Fibroblast of mammary gland (primary cell): ENCODE measurements around the gene NEK10.

Experiments used
- DNase-seq: peaks from one replicate; pipeline ENCODE4 v3.0.0-alpha.2; 2010; ENCODE audit warnings: low read depth
- H3K4me3 ChIP-seq: 2 replicates; pipeline ENCODE4 v1.5.1; 2011; ENCODE audit warnings: low read depth, mild to moderate bottlenecking, low read length, moderate library complexity; ENCODE audit not compliant: control insufficient read depth
- TF ChIP-seq, protein P1 (sequence below): conservative IDR thresholded peaks from 2 replicates; pipeline ENCODE4 v1.5.1; 2011; ENCODE audit warnings: low read depth, low read length, inconsistent platforms; ENCODE audit not compliant: control insufficient read depth, insufficient read depth

NEK10 gene

DNA sequence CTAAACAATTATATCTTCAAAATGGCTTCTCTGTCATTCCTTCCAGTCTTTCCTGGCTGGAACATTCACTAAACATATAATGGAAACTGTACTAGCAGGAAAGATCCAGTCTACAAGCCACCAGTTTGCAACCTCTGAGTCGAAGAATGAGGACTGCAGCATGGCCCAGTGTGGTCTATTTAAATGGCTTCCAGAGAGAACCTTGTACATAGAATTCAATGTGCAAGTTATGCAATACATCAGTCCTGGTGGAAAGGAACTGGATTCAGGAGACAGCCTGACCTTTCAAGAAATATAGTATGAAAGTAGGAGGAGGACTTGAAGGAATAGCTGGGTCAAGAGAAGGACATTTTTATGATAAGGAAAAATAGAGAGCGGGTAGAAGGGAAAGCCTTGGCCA is 49.9 kb downstream of the NEK10 start:
- H3K4me3 ChIP-seq = no peak overlapping the region
- TF ChIP-seq, protein P1, sequence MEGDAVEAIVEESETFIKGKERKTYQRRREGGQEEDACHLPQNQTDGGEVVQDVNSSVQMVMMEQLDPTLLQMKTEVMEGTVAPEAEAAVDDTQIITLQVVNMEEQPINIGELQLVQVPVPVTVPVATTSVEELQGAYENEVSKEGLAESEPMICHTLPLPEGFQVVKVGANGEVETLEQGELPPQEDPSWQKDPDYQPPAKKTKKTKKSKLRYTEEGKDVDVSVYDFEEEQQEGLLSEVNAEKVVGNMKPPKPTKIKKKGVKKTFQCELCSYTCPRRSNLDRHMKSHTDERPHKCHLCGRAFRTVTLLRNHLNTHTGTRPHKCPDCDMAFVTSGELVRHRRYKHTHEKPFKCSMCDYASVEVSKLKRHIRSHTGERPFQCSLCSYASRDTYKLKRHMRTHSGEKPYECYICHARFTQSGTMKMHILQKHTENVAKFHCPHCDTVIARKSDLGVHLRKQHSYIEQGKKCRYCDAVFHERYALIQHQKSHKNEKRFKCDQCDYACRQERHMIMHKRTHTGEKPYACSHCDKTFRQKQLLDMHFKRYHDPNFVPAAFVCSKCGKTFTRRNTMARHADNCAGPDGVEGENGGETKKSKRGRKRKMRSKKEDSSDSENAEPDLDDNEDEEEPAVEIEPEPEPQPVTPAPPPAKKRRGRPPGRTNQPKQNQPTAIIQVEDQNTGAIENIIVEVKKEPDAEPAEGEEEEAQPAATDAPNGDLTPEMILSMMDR = no peak
- no peak for DNase-seq

DNA sequence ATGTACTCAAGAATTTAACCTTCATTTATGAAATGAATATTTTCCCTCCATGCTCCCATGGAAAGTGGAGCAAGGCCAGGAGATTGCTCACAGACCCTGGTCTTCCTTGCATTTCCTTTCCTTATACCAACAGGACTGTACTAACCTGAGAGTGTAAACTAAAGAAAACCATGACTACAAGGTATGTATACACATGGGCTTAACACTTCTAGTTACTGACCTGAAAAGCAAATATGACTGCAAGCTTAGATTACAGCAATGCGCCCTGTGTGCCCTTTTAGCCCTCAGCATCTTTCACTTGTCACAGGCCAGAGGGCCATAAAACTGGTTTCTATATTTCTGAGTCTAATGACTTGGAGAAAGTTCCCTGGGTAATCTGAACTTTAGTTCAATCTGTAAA is 52.1 kb downstream of the NEK10 start:
- DNase-seq = no peak
- TF ChIP-seq, protein P1 = no peak
- H3K4me3 ChIP-seq = no peak overlapping the region

DNA sequence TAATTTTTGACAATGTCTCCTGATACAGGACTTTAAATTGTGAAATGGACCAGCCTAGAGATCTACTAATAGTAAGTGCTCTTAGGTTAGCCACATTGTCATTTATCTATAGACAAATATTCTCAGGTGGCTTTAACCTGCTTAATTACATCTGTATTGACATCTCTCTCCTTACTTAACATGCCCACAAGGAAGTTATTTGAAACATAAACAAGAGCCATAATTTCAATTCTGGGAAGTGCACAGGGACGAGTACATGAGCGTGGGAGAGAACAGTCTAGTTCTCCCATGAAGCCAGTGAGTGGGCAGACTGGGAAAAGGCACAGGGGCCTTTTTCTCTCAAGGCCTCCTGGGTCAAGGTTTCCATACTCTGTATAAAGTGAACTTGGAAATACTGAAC is 54.2 kb downstream of the NEK10 start:
- no peak overlapping the region for H3K4me3 ChIP-seq
- DNase-seq = no peak
- TF ChIP-seq, protein P1 = no peak

- peak; percentile 80 for DNase-seq
- TF ChIP-seq, protein P1 = peak; percentile 82
- H3K4me3 ChIP-seq = no peak overlapping the region
Observed at GRCh38 chr3:27312044-27312668, 57.0 kb downstream of the NEK10 start.

DNA sequence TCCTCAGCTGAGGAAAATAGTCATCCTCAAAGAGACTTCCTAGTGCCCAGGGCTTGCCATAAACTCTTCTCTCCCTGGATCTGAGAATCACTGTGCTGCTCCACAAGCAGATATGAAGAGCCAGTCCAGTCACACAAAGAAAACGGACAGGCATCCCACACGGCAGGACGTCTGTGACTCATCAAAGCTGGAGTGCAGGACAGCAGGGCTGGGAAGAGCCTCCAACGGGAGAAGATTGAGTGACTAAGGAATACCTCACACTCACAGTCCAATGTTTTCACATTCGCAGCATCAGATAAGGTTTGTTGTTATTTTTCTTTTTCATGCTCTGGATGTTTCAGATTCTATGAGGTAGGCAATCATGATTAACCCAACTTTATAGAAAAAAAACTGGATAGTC is 57.8 kb downstream of the NEK10 start:
- DNase-seq = peak; percentile 94
- TF ChIP-seq, protein P1 = no peak

DNA sequence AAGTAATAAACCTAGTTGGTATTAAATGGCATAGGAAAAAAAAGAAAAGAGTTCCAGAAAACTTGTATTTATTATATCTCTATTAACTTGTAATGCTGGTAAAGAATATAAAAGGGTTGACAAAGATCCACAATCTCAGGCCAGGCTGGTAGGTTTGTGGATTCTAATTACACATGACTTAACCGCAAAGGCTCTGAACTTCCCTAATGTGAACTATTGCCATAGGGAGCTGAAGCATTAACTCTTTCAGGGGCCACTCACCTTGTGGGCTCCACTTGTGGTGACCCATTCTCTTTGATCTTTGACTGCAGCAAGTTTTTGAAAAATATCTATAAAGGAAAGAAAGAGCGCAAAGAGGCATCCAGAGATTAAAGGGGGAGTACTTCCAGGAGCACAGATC is 58.5 kb downstream of the NEK10 start:
- no peak overlapping the region for H3K4me3 ChIP-seq
- DNase-seq = no peak
- TF ChIP-seq, protein P1 = no peak

More for the DNA sequence above, 57.8 kb downstream of the NEK10 start:
- no peak overlapping the region for H3K4me3 ChIP-seq

DNA sequence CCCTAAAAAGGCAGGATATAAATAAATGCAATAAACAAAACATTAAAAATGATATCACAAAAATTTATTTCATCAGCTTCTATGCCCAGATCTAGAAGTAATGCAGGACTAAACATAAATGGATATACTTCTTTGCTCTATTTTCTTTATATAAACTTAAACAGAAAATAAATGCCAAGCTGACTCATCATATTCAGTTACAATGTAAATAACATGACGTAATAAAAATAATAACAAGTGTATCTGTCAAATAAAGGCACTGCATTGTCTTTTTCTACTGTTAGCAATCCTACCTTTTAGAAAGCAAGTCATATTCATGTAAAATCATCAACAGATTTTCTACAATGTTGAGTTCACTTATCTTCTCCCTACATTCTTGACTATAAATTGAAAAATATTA is 61.6 kb downstream of the NEK10 start:
- no peak overlapping the region for H3K4me3 ChIP-seq
- DNase-seq = no peak
- TF ChIP-seq, protein P1 = no peak
